DMS153 (cell line): ENCODE measurements around the gene MPP3.

Source experiments
- DNase-seq: peaks from one replicate; lab custom pipeline; 2025; lab: John Stamatoyannopoulos, UW

The MPP3 gene

GRCh38 chr17:43832168-43832975 lies 574 bp downstream of the MPP3 start:
- no peak for DNase-seq

GRCh38 chr17:43831633-43832032 lies 1.3 kb downstream of the MPP3 start:
- no peak for DNase-seq

GRCh38 chr17:43830510-43831140 lies 2.3 kb downstream of the MPP3 start:
- DNase-seq: no peak

- DNase-seq: no peak
Measured at GRCh38 chr17:43829738-43830137, 3.2 kb downstream of the MPP3 start.

GRCh38 chr17:43827596-43827995 lies 5.3 kb downstream of the MPP3 start:
- DNase-seq: no peak

GRCh38 chr17:43826206-43826605 lies 6.7 kb downstream of the MPP3 start:
- no peak for DNase-seq

GRCh38 chr17:43825567-43825966 lies 7.4 kb downstream of the MPP3 start:
- no peak for DNase-seq

- DNase-seq: no peak
Measured at GRCh38 chr17:43823350-43824084, 9.4 kb downstream of the MPP3 start.

- DNase-seq: no peak
Measured at GRCh38 chr17:43822570-43823190, 10.3 kb downstream of the MPP3 start.

GRCh38 chr17:43820759-43821158 lies 12.2 kb downstream of the MPP3 start:
- DNase-seq: no peak

- no peak for DNase-seq
Measured at GRCh38 chr17:43818966-43819365, 14.0 kb downstream of the MPP3 start.

- no peak for DNase-seq
Measured at GRCh38 chr17:43817826-43818225, 15.1 kb downstream of the MPP3 start.

GRCh38 chr17:43816336-43817320 lies 16.3 kb downstream of the MPP3 start:
- no peak for DNase-seq

- DNase-seq: no peak
Measured at GRCh38 chr17:43814714-43815113, 18.2 kb downstream of the MPP3 start.

GRCh38 chr17:43814026-43814425 lies 18.9 kb downstream of the MPP3 start:
- no peak for DNase-seq

- DNase-seq: no peak
Measured at GRCh38 chr17:43813386-43813785, 19.6 kb downstream of the MPP3 start.

GRCh38 chr17:43812396-43813265 lies 20.3 kb downstream of the MPP3 start:
- DNase-seq: no peak

- no peak for DNase-seq
Measured at GRCh38 chr17:43810823-43811222, 22.1 kb downstream of the MPP3 start.

GRCh38 chr17:43810226-43810715 lies 22.7 kb downstream of the MPP3 start:
- no peak for DNase-seq

- no peak for DNase-seq
Measured at GRCh38 chr17:43809121-43809520, 23.8 kb downstream of the MPP3 start.
